ENCODE measurements around the gene TXLNB.

Gene TXLNB

GRCh38 chr6:139250296-139251044 is 41.3 kb downstream of the TXLNB start:
- H4K20me1 ChIP-seq (ENCODE audit: insufficient read depth, low read length), result no peaks in the 10 kb centered on the region
- no peak overlapping the region for H3K4me3 ChIP-seq (ENCODE audit: low read length)
- no peaks in the 10 kb centered on the region for H3K9me2 ChIP-seq (replicated peaks; ENCODE audit: insufficient read depth, low read length)
- TF ChIP-seq, protein P1, sequence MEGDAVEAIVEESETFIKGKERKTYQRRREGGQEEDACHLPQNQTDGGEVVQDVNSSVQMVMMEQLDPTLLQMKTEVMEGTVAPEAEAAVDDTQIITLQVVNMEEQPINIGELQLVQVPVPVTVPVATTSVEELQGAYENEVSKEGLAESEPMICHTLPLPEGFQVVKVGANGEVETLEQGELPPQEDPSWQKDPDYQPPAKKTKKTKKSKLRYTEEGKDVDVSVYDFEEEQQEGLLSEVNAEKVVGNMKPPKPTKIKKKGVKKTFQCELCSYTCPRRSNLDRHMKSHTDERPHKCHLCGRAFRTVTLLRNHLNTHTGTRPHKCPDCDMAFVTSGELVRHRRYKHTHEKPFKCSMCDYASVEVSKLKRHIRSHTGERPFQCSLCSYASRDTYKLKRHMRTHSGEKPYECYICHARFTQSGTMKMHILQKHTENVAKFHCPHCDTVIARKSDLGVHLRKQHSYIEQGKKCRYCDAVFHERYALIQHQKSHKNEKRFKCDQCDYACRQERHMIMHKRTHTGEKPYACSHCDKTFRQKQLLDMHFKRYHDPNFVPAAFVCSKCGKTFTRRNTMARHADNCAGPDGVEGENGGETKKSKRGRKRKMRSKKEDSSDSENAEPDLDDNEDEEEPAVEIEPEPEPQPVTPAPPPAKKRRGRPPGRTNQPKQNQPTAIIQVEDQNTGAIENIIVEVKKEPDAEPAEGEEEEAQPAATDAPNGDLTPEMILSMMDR (IDR thresholded peaks at IDR 0.05; ENCODE audit: low read length), result peak; percentile 89
- no peak for TF ChIP-seq EZH2 (optimal IDR thresholded peaks at IDR 0.05; ENCODE audit: low read depth, low read length)
- H3K4me2 ChIP-seq (ENCODE audit: low read depth, low read length), result peak overlapping the region; percentile 51; the same call in 1 of the 2 replicates
- no peak overlapping the region for H3K9ac ChIP-seq (ENCODE audit: low read length)
- H3F3A ChIP-seq (ENCODE audit: insufficient read depth, low read length), result peaks cover 5% of the 10 kb centered on the region
- no peaks in the 10 kb centered on the region for H3K36me3 ChIP-seq (replicated peaks; ENCODE audit: insufficient read depth, low read length)
- no peak overlapping the region for H2AFZ ChIP-seq (ENCODE audit: low read length)
- H3K79me2 ChIP-seq (ENCODE audit: low read length), result no peaks in the 10 kb centered on the region
- DNase-seq, result peak; percentile 74
- H3K4me1 ChIP-seq (ENCODE audit: low read length), result peaks cover 22% of the 10 kb centered on the region
- peak overlapping the region; percentile 46; the same call in 1 of the 2 replicates for H3K27ac ChIP-seq (ENCODE audit: low read length)
- H3K27me3 ChIP-seq (replicated peaks; ENCODE audit: insufficient read depth, low read length), result no peaks in the 10 kb centered on the region
- no peaks in the 10 kb centered on the region for H3K9me3 ChIP-seq (replicated peaks; ENCODE audit: insufficient read depth, low read length)

DNA sequence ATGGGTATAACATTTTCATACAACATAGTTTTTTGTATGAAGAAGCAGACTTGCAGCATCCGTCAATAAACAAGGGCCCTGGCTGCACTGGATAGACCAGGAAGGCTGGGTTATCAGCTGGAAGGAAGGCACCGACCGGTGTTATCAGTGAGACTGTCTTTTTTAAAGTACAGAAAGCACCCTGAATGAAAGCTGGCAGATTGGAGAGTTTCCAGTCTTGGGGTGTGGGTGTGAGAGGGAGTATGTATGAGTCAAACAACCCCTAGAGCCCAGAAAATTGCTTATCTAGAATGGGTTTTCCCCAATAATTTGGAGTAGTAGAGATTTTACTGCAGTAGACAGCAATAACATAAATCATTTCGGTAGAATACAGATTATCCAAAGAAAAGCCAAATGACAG is 42.4 kb downstream of the TXLNB start:
- peaks cover 22% of the 10 kb centered on the region for H3K4me1 ChIP-seq (ENCODE audit: low read length)
- H3K9ac ChIP-seq (ENCODE audit: low read length), result no peak overlapping the region
- DNase-seq, result no peak
- peaks cover 5% of the 10 kb centered on the region for H3F3A ChIP-seq (ENCODE audit: insufficient read depth, low read length)
- no peak overlapping the region for H3K27ac ChIP-seq (ENCODE audit: low read length)
- no peaks in the 10 kb centered on the region for H3K36me3 ChIP-seq (replicated peaks; ENCODE audit: insufficient read depth, low read length)
- no peaks in the 10 kb centered on the region for H3K9me2 ChIP-seq (replicated peaks; ENCODE audit: insufficient read depth, low read length)
- H3K9me3 ChIP-seq (replicated peaks; ENCODE audit: insufficient read depth, low read length), result no peaks in the 10 kb centered on the region
- H3K4me2 ChIP-seq (ENCODE audit: low read depth, low read length), result no peak overlapping the region
- no peaks in the 10 kb centered on the region for H3K27me3 ChIP-seq (replicated peaks; ENCODE audit: insufficient read depth, low read length)
- H3K4me3 ChIP-seq (ENCODE audit: low read length), result no peak overlapping the region
- no peak overlapping the region for H2AFZ ChIP-seq (ENCODE audit: low read length)
- no peaks in the 10 kb centered on the region for H4K20me1 ChIP-seq (ENCODE audit: insufficient read depth, low read length)
- no peaks in the 10 kb centered on the region for H3K79me2 ChIP-seq (ENCODE audit: low read length)
- TF ChIP-seq EZH2 (optimal IDR thresholded peaks at IDR 0.05; ENCODE audit: low read depth, low read length) (no peak), EZH2phosphoT487 (IDR thresholded peaks at IDR 0.05; ENCODE audit: low read length) (no peak)
- TF ChIP-seq, protein P1 (IDR thresholded peaks at IDR 0.05; ENCODE audit: low read length), result no peak

- Histone ChIP-seq H4K20me1 (ENCODE audit: insufficient read depth, low read length) (no peaks in the 10 kb centered on the region), H3K9me2 (replicated peaks; ENCODE audit: insufficient read depth, low read length) (no peaks in the 10 kb centered on the region), H3K4me2 (ENCODE audit: low read depth, low read length) (no peak overlapping the region), H3K9ac (ENCODE audit: low read length) (no peak overlapping the region), H3K4me1 (ENCODE audit: low read length) (peaks cover 22% of the 10 kb centered on the region), H3K27ac (ENCODE audit: low read length) (no peak overlapping the region), H3K4me3 (ENCODE audit: low read length) (no peak overlapping the region), H3K27me3 (replicated peaks; ENCODE audit: insufficient read depth, low read length) (no peaks in the 10 kb centered on the region), H2AFZ (ENCODE audit: low read length) (no peak overlapping the region), H3K36me3 (replicated peaks; ENCODE audit: insufficient read depth, low read length) (no peaks in the 10 kb centered on the region), H3K79me2 (ENCODE audit: low read length) (no peaks in the 10 kb centered on the region), H3K9me3 (replicated peaks; ENCODE audit: insufficient read depth, low read length) (no peaks in the 10 kb centered on the region), H3F3A (ENCODE audit: insufficient read depth, low read length) (peaks cover 5% of the 10 kb centered on the region)
- no peak for DNase-seq
- TF ChIP-seq EZH2 (optimal IDR thresholded peaks at IDR 0.05; ENCODE audit: low read depth, low read length) (no peak), EZH2phosphoT487 (IDR thresholded peaks at IDR 0.05; ENCODE audit: low read length) (no peak)
- TF ChIP-seq, protein P1 (IDR thresholded peaks at IDR 0.05; ENCODE audit: low read length), result no peak
Measured at GRCh38 chr6:139248911-139249310, 42.9 kb downstream of the TXLNB start.
